AG08395 (cell line): ENCODE measurements around the gene MMP8.
"Not testable (repeated sequence)": the region's sequence is repeated elsewhere in the genome, so short reads cannot be mapped to it uniquely, and the experiment has no call there.

Experiments
- DNase-seq: peaks from one replicate; pipeline ENCODE4 v3.0.0; 2012; ENCODE audit warnings: mixed read lengths, low spot score

The MMP8 gene, protein sequence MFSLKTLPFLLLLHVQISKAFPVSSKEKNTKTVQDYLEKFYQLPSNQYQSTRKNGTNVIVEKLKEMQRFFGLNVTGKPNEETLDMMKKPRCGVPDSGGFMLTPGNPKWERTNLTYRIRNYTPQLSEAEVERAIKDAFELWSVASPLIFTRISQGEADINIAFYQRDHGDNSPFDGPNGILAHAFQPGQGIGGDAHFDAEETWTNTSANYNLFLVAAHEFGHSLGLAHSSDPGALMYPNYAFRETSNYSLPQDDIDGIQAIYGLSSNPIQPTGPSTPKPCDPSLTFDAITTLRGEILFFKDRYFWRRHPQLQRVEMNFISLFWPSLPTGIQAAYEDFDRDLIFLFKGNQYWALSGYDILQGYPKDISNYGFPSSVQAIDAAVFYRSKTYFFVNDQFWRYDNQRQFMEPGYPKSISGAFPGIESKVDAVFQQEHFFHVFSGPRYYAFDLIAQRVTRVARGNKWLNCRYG

DNA sequence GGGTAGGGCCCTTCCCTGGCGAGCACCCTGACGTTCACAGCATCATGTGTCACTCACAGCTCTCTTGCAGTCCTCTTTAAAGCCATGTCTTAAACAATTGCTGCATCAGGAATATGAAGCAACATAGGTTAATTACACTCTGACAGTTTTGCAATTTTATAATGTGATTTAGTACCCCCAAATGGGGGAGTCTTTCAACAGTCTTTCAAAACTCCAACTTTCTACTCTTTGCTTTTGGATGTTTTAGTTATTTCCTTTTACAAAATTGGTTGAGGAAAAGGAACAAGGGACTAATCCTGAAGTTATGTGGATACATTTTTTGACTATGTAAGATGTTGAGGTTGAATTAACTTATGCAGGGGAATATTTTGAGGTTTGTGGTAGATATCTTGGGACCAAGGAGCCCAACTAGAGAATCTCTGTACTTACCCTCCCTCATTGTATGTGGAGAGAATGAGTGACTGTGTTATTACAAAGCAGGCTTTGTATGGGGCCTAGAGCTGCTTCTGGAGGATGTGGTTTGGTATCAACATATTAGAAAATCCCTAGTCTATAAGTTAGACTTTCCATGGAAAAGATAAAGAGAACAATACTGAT, at the start of gene MMP8:
Gene MMP8 (minus strand): TSS at position 51 of the 597 bp plus-strand sequence. CDS start 99 bp downstream, outside the sequence.
- DNase-seq, result peak; percentile 28

DNA sequence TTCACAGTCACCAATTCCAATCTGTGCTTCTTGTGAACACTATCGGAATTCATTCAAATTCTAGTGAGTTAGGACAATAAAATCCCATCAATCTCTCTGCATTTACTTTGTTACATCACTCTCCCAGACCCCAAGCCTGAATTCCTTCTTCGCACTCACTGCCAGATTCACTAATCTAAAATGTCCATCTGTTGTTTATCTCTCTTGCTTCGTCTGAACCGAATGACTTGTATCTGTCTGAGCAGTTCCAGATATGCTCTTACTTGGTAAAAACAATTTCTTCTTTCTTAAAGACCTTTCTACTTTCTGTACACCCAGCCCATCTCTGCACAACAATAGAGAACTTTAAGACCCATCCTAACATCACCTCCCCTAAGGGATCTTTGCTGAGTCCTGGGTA, 48.6 kb upstream of the MMP8 start:
- DNase-seq, result no peak

DNA sequence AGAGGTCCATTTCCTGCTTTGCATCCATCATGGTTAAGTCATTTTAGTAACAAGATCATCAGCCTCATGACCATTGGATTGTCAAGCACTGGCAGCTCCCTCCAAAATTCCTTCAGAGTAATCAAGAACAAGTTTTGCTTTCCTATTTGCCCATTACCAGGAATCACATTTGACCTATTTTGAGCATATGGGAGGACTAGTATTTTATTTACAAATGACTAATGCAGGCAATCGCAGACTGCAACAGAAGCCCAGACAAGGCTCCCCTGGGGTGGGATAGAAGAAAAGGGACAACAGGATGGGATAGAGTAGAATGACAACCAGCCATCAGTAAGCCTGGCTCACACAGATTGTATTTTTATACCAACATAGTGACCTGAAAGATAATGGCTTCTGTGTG, 46.6 kb upstream of the MMP8 start:
- DNase-seq, result no peak

DNA sequence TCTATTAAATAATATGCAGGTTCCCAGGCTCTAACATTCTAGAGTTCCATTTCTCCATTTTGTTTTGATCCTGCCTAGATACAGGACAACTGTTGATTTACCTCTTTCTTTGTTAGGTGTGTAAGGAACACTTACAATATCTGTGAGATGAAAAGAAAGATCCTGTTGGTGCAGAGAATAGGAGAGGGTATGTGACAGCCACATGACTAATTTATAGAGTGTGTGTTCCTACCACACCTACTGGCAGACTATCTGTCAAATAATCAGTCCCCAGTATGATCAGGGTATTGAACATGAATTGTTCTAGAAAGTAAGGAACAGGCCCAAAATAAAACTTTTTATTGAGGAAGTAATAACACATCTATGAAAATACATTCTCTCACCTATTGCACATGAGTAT, 45.4 kb upstream of the MMP8 start:
- DNase-seq, result no peak

DNA sequence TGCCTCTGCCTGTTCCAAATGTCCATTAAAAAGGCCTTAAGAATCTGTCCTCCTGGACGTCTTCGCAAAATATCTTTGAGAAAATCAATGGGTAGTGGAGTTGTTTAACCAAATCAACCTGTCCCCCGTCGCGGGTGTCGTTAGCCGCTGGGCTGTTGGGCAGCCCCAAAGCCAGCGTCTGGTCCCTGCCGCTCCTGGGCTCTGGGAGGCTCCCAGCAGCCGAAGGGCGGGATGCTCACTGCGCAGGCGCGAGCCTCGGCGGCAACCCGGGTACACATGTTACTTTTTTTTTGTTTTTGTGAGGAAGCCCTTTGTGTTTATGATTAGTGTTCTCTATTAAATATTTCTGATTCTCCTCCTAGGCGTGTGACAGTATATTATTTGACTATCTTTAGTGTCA, 43.0 kb upstream of the MMP8 start:
- DNase-seq, result no peak

DNA sequence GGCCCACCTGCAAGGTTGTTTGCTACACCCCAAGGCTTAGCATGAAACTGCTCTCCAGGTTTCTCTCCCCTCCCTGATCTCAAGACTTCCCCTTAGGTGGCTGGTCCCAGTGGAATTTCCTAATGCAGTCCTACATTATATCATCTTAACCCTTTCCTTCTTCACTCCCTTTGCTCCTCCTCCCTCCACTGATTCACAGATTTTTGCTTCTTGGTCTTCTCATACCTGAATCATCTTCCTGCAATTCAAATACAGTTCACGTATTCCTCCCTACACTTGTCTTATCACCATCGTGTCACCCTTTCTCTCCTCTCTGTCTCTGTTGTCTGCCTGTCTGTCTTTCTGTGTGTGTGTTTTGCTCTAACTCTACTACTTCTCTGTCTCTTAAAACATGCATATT, 38.7 kb upstream of the MMP8 start:
- DNase-seq, result no peak

DNA sequence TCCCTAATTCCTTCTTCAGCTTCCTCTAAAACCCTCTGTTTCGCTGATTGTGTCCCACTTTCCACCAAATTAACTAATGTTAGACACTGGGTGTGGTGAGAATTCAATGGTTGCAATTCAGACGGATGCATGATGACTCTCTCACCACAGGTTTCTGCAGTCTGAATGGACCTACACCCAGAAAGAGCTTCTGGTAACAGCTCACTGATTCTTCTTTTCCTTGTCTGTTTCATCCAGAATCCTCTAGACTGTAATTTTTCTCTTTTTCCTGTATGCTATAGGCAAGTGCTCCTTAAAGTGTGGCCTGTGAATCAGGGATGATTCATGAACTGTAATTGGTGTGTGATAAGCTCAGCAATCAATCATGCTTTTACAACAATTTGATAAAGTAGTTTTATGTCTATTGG, 37.6 kb upstream of the MMP8 start:
- DNase-seq, result peak; percentile 41

DNA sequence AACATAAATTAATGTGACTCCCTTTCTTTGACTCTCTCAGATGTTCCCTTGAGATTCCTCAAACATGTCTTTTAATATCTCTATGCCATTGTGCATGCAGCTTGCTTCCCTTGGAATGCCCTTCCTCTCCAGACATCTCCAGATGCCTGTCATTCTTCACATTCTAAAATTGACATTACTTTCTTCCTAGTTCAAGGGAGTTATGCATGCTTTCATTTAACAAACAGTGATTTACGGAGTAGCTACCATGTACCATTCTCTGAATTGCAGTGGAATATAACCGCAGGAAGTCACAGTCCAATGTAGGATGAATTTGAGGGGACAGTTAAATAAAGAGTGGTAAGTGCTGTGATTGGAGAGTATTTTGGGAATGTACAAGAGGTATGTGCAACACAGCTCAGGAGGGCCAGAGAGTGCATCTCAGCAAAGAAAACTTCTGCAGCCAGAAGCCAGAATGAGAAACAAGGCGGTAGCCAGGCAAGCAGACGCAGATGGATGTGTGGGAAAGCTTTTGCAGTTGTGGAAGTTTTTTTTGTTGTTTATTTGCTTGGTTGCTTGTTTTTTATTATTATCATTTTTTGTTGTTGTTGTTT, 37.0 kb upstream of the MMP8 start:
- peak; percentile 14 for DNase-seq

DNA sequence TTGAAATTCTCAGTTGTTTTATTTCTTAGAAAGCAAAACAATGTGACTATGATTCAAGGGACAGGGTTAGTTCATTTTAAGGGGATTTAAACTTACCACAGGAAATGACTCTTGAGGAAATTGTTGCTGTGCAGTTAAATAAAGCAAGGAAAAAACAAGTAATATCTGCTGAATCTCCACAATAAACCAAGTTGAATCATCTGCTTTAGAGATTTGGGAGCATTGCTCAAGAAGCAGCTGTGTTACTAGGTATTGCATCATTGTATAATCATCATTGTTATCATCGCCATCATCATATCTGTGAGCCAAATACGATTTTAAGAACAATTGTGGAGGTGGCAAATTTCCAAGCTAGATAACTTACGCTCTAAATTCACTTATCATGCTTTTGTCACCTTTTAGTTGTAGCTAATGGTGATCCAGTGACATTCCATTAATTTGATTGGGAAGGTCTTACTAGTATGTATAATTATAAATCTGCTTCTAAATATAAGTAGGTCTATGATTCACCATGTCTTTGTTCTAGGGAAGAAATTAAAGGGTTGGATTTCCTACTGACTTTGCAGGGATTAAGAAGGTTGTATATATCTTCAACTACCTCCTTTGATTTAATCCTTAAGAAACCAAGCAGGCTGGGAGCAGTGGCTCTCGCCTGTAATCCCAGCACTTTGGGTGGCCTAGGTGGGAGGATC, 35.7 kb upstream of the MMP8 start:
- DNase-seq, result peak; percentile 90

DNA sequence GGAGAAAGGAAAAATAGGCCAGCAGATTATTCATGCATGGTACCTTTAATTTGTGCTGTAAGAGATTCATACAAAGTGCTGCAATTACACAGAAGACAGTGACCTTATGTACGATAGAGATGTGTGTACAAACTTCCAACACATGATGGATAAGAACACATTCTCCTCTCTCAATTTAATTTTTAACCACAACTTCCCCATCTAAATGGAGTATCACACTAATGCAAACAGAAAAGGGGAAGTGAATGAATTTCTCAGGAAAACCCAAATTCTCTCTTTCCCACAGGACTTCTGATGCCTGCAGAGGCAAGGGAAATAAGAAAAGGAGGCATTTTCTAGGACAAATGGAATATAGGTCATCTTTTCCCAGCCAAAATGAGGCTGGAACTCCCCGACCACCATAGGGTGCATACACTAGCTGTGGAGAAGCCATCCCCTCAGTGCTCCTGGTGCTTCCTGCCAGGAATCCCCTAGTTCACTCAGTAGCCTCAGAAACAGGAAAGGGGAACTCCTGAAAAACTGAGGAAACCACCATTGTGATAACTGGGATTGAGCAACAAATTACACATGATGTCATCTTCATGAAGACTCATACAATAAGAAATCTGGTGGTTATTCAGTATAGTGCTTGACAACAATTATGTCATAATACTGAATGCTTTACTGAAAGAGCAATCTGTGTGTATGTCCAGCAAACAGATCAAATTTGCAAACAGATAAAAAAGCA, 33.2 kb upstream of the MMP8 start:
- DNase-seq, result peak; percentile 20

DNA sequence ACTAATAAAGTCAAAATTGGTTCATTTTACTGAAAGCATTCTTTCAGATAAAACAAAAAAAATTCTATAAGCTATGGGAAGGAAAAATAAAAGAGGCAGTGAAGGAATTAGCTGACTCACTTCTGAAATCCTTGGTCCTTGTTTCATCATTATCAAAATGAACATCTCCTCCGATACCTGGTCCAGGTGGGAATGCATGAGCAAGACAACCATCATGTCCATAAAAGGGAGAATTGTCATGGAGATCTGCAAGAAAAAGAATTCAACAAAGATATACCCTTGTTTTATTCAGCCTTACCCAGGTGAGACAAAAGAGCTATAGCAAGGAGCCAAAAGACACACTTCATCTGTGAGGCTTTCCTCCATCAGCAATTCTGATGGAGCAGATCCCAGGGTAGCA, 28.5 kb upstream of the MMP8 start:
- no peak for DNase-seq

DNA sequence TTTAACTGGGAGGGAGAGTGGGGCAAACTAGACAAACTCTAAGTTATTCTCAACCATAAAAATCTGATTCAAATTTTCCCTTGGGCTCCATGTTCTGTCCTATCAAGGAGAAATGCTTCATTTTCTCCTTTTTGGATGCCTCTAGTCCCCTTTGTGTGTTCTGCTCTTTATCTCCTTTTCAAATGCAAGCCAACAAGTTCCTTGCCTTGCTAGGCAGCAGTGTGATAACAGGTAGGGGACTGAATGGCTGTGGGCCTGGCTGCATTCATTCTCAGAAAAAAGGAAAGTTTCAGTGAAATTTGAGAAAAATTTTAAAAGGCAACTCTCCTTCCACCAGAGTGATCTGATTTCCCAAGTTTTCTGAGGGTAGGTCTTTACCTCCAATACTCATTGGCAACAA, 26.9 kb upstream of the MMP8 start:
- no peak for DNase-seq

DNA sequence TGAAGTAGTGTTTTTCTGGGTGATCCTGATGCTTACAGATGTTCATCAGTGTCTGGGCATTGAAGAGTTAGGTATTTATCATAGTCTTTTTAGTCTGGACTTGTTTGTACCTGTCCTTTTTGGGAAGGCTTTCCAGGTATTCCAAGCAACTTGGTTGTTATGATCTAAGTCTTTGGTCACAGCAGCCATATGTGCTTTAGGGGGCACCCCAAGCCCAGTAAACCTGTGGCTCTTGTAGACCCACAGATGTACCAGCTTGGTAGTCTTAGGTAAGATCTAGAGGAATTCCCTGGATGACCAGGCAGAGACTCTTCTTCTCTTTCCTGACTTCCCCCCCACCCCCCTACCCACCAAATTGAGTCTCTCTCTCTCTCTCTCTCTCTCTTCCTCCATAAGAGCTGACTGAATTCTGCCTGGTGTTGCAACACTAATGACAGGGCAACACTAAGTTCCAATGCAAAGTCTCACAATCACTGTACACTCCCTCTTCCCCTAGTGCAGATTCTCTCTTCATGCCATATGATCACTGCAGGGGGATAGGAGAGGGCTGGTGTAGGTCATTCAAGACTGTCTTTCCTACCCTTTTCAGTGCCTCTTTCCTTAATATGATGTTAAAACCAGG, 24.5 kb upstream of the MMP8 start:
- DNase-seq, result no peak

DNA sequence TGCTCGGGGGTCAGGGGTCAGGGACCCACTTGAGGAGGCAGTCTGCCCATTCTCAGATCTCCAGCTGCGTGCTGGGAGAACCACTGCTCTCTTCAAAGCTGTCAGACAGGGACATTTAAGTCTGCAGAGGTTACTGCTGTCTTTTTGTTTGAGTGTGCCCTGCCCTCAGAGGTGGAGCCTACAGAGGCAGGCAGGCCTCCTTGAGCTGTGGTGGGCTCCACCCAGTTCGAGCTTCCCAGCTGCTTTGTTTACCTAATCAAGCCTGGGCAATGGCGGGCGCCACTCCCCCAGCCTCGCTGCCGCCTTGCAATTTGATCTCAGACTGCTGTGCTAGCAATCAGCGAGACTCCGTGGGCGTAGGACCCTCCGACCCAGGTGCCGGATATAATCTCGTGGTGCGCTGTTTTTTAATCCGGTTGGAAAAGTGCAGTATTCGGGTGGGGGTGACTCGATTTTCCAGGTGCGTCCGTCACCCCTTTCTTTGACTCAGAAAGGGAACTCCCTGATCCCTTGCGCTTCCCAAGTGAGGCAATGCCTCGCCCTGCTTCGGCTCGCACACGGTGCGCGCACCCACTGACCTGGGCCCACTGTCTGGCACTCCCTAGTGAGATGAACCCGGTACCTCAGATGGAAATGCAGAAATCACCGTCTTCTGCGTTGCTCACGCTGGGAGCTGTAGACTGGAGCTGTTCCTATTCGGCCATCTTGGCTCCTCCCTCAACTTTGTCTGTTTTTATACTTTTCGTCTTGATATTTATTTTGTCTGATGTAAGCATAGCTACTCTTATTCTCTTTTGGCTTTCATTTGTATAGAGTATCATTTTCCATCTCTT, 22.2 kb upstream of the MMP8 start:
- DNase-seq, result not testable (repeated sequence)

DNA sequence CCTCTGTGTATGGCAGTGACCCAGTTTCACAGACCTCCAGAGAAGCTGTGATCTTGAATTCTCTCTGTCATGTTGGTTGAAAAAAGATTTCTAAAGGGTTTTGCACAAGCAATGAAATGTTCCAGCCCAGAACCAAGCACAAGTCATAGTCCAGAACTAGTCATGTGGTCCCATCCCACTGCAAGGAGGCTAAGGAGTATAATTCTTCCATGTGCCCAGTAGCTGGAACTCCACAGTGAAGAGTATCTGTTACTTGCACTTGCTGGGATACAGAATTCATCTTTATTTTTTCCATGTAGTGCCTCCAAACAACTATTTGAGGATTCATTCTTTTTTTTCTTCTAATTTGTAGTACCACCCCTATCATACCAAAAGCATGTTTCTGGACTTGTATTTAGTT, 9.9 kb upstream of the MMP8 start:
- DNase-seq, result no peak

DNA sequence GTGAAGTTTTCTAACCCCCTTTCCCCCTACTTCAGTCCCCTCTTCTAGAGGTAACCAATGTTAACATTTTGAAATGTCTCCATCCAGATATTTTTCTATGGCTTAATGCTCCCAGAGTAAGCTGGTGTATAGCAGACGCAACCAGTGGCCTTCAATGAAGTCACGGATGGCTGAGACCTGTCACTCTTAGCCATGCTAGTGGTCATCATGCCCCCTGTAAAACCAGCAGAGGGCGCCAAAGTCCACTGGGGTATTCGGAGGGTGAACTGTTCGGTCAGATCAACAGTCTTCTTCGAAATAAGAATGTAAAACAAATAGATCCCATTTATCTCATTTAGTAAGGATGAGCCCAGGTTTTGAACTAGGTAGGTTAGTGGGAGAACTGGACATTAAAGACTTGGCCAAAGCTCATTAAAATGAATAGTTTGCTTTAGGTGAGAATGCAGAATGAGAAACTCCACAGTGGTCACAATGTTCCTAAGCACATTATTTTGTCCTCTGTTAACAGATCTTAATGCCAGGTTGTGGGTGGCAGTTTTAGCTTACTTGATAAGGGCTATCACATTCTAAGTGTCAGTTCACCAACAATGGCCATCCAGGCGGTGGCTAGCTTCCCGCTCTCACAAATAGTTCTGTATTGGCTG, 8.6 kb upstream of the MMP8 start:
- DNase-seq, result peak; percentile 53

DNA sequence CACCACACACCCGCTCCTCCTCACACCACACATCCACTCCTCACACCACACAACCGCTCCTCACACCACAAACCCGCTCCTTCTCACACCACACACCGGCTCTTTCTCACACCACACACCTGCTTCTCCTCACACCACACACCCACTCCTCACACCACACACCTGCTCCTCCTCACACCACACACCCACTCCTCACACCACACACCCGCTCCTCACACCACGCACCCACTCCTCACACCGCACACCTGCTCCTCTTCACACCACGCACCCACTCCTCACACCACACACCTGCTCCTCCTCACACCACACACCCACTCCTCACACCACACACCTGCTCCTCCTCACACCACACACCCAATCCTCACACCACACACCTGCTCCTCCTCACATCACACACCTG, 6.2 kb upstream of the MMP8 start:
- not testable (repeated sequence) for DNase-seq

DNA sequence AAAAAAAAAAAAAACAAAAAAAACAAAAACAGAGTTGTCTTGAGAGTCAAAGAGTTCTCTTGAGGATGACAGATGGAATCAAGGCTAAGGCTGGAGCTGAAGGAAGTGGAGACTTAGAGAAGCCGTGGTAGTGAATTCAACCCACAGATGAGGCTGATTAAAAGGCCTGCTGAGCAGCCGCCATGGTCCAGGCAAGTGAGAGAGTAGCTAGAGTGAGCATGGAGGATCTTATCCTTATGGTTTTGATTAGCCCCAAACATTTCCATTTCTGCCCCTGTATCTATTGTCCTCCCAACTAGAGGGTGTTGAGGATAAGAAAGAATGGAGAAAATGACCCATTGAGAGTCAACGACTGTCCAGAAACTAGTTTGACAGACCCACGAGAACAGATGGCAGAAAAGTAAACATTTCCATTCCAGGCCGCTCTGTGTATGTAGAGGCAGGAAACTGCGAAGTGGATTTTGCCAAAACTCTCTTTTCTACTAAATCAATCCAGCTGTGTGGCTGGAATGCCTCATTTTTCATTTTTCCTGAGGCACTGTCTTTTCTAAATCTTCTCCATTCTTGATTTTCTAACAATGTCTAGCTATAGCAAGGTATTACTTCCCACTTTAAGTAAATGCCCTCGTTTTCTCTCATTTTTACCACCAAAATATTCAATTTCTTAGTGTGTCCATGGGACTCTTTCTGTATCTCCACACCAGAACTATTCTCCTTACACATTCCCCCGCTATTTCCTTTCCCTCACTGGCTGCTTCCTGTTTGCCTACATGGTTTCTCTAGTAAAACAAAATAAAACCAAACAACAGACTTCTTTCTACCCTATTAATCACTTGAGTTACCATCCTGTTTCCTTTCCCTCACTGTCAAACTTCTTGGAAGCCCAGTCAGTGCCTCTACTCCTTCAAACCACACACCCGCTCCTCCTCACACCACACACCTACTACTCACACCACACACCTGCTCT, 5.4 kb upstream of the MMP8 start:
- DNase-seq, result peak; percentile 24

DNA sequence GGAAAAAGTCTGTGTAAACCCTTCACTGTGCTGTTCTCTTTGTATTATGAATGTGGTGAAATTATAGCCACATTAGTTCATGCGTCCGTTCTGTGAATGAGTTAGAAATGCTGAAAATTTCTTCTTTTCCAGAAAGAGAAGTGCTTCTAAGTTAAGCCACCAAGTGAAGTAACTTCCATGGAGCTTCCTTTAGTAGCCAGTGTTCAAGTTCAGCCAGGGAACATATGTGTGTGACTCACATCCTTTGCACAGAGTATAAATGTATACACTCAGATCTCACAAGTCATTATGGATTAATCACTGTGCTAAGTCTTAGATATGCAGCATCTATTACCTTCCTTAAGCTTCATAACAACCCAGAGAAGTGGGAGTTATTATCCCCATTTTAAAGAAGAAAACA, 3.1 kb upstream of the MMP8 start:
- DNase-seq, result no peak
